Left lung (tissue), 10 donors: ENCODE measurements around the gene AKT3. TPM values are rescaled to one million over a fixed set of nuclear protein-coding genes. Genes with fewer than 3 reads are reported as not detected.

Experiments
- ATAC-seq: fragments of 200-7000 bp; cut with Tn5 transposase; one replicate; pipeline ENCODE4 v1.9.1; 2020; ENCODE audit warnings: moderate library complexity
- DNase-seq, 4 donors: peaks; one replicate each; pipeline ENCODE4 v3.0.0-alpha.2; 2013 to 2020
- H3K27ac ChIP-seq, 2 donors: fragments of 200-600 bp; sonication (generic) in 1 of 2; one replicate each; pipeline versions ENCODE4 v1.5.0 to v1.8.0; 2020 to 2021
- H3K27me3 ChIP-seq, 2 donors: fragments of 200-600 bp; sonication (generic) in 1 of 2; one replicate each; pipeline versions ENCODE4 v1.5.0 to v1.8.0; 2020 to 2021
- H3K36me3 ChIP-seq, 2 donors: fragments of 200-600 bp; sonication (generic) in 1 of 2; one replicate each; pipeline versions ENCODE4 v1.5.0 to v1.8.0; 2020 to 2021
- H3K4me1 ChIP-seq, 2 donors: fragments of 200-600 bp; one replicate each; pipeline ENCODE4 v1.8.0; 2021
- H3K4me3 ChIP-seq, 2 donors: fragments of 200-600 bp; sonication (generic) in 1 of 2; one replicate each; pipeline versions ENCODE4 v1.5.0 to v1.8.0; 2020 to 2021; ENCODE audit warnings: mild to moderate bottlenecking in 1 of 2
- H3K9me3 ChIP-seq, 2 donors: fragments of 200-600 bp; sonication (generic) in 1 of 2; one replicate each; pipeline versions ENCODE4 v1.5.0 to v1.8.0; 2020 to 2021
- CTCF ChIP-seq, 2 donors: fragments of 200-600 bp; sonication (generic) in 1 of 2; IDR thresholded peaks; one replicate each; pipeline versions ENCODE4 v1.5.0 to v1.8.0; 2021; ENCODE audit warnings: antibody characterized with exemption in 2 of 2
- intact Hi-C, 2 donors: fragments of 100-400 bp; cut with DNase I; formaldehyde crosslinking; loops; one replicate each; pipeline versions ENCODE4 v1.11.2 to v1.14.2; 2022
- polyA plus RNA-seq, 6 donors: library from polyadenylated mRNA; unstranded; fragments of 120-200 nt; gene quantifications; one replicate each; pipeline ENCODE4 v1.2.1, GENCODE V29; 2013; ENCODE audit not compliant: insufficient read length in 6 of 6
- total RNA-seq, 2 donors: library from RNA; stranded (reverse); fragmentation: NEBNext Ultra II Directional; extraction: Animal tissue kit (Norgen Biotek cat#: 25700); gene quantifications; one replicate each; pipeline ENCODE4 v1.2.1, GENCODE V29; 2021
- donor health status: DM: no; HTN: yes; CAD: no.
- donor health status: DM: no; HTN: no; CAD: no.

AKT3 gene
- total and polyA plus RNA-seq, 8 donors, result 24.1 to 44.9 (median 29.4) TPM

GRCh38 chr1:243508943-243509342, 341.1 kb downstream of the AKT3 start:
- intact Hi-C loops, result no loop called here
- H3K27me3 ChIP-seq, result no peaks in the 10 kb centered on the region
- ATAC-seq (no peak), DNase-seq (no peak)
- no peaks in the 10 kb centered on the region for H3K36me3 ChIP-seq
- H3K27ac ChIP-seq, result no peak overlapping the region
- no peaks in the 10 kb centered on the region for H3K9me3 ChIP-seq
- TF ChIP-seq CTCF (IDR thresholded peaks at IDR 0.05), result no peak
- H3K4me1 ChIP-seq, result no peaks in the 10 kb centered on the region
- H3K4me3 ChIP-seq, result no peak overlapping the region

DNA sequence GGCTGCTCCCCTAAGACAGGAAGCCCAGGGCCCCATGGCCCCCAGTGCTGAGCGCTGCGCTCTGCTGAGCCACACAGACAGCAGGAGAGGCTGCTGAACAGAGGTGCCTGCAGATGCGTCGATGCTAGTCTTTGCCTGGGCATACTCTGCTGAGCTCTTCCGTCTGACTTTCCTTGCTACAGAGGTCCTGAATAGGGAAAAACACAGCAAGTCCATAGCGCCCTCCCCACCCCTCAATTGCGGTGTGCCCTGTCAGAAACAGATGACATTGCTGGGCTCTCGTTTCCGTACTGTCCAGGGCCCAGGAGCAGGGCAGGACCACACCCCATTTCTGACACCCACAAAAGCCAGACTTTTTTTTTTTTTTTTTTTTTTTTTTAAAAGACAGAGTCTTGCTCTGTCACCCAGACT, 341.7 kb downstream of the AKT3 start:
- Histone ChIP-seq H3K4me1 (no peaks in the 10 kb centered on the region), H3K36me3 (no peaks in the 10 kb centered on the region), H3K4me3 (no peak overlapping the region), H3K9me3 (no peaks in the 10 kb centered on the region), H3K27me3 (no peaks in the 10 kb centered on the region), H3K27ac (no peak overlapping the region)
- intact Hi-C loops, result no loop called here
- DNase-seq (no peak), ATAC-seq (no peak)
- TF ChIP-seq CTCF (IDR thresholded peaks at IDR 0.05), result no peak

- intact Hi-C loops, result no loop called here
- DNase-seq (no peak), ATAC-seq (no peak)
- no peak for TF ChIP-seq CTCF (IDR thresholded peaks at IDR 0.05)
- H3K4me1 ChIP-seq, result no peaks in the 10 kb centered on the region
- H3K27ac ChIP-seq, result peak overlapping the region in 1 of 2 donors; percentile 14
- no peaks in the 10 kb centered on the region for H3K9me3 ChIP-seq
- H3K36me3 ChIP-seq, result no peaks in the 10 kb centered on the region
- no peak overlapping the region for H3K4me3 ChIP-seq
- H3K27me3 ChIP-seq, result no peaks in the 10 kb centered on the region
These were observed 342.3 kb downstream of the AKT3 start for GRCh38 chr1:243507672-243508302.

DNA sequence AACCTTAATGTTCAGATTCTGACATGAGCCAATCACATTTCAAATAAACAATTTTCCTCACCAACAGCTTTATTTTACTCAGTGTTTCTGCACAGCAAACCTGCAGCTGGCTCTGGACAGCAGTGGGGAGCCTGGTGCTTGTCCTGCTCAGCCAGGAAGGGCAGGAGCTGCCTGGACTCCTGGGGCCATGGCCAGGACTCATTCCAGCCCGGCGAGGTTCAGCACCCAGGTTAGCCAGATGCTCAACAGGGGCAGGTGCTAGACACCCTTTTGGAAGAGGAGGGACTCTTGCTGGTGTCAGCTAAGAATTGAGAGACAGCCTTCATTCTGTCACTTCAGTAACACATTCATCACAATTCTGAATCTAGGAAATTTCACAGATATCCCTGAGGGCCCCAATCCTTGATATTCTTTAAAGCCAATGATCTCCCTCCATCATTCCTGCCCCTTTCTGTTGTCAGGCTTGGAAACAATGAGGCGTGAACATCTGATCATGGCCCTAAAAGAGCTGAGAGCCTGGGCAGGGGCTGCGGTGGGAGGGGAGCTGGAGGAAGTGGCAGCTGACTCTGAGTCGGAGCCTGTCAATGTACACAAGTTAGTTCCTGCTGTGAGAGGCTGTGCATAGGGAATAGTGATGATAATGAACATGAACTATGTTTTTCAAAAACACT, 342.9 kb downstream of the AKT3 start:
- DNase-seq (no peak), ATAC-seq (no peak)
- H3K27ac ChIP-seq, result peak overlapping the region in 1 of 2 donors; percentile 14
- H3K4me3 ChIP-seq, result no peak overlapping the region
- no peak for TF ChIP-seq CTCF (IDR thresholded peaks at IDR 0.05)
- intact Hi-C loops, result no loop called here
- no peaks in the 10 kb centered on the region for H3K9me3 ChIP-seq
- no peaks in the 10 kb centered on the region for H3K4me1 ChIP-seq
- H3K27me3 ChIP-seq, result no peaks in the 10 kb centered on the region
- H3K36me3 ChIP-seq, result no peaks in the 10 kb centered on the region

DNA sequence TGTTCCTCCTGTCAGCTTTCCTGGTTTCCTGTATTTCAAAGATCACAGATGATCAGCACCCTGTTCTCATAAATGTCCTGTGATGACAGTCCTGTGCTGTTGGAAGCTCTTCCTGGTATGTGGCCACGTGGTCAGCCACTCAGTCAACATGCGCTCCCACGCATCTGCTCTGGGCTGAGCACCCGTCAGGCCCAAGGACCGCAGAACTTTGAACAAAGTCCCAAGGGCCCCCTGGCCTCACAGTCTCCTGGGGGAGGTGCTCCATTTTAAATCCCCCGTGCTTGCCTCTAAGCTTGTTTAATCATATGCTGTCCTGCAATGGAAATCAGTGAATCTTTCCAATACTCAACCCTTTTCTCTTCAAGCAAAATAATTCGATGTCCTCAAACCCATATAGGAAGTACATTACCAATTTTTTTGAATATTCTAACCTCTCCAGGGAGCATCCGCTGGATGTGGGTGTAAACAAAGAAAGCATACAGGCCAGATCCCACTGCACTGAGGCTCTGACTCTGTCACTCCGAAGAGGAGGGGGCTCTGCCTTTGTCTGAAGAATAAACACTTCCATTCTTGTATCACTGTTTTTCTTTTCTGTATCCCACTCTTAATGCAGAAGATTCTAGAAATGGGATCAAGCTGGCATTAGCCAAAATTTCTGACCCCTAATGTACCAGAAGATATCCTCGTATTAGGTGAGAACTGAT, 343.9 kb downstream of the AKT3 start:
- Histone ChIP-seq H3K36me3 (no peaks in the 10 kb centered on the region), H3K27me3 (no peaks in the 10 kb centered on the region), H3K4me3 (no peak overlapping the region), H3K27ac (no peak overlapping the region), H3K9me3 (no peaks in the 10 kb centered on the region), H3K4me1 (no peaks in the 10 kb centered on the region)
- DNase-seq, result no peak
- ATAC-seq, result no peak
- intact Hi-C loops, result no loop called here
- TF ChIP-seq CTCF (IDR thresholded peaks at IDR 0.05), result no peak
